ENCODE results near the gene SHROOM4. TPM values are rescaled to one million over a fixed set of nuclear protein-coding genes. Genes with fewer than 3 reads are reported as not detected.

SHROOM4 gene
- total RNA-seq, 3 donors from 2014 or later, result 6.9 to 13.8 (median 12.5) TPM

GRCh38 chrX:50842221-50842620 lies 28.2 kb upstream of the SHROOM4 start:
- no peak for DNase-seq (ENCODE audit: low spot score in 2 of 2)
- Histone ChIP-seq H3K36me3 (no peaks in the 10 kb centered on the region), H3K9me3 (peaks cover 0 to 4% of the 10 kb centered on the region in 2 donors), H3K27ac (no peak overlapping the region), H3K4me1 (no peaks in the 10 kb centered on the region), H3K4me3 (no peak overlapping the region), H3K27me3 (peaks cover 0 to 22% of the 10 kb centered on the region in 2 donors)
- TF ChIP-seq POLR2AphosphoS5 (IDR thresholded peaks at IDR 0.05), result no peak
- TF ChIP-seq, protein P1, sequence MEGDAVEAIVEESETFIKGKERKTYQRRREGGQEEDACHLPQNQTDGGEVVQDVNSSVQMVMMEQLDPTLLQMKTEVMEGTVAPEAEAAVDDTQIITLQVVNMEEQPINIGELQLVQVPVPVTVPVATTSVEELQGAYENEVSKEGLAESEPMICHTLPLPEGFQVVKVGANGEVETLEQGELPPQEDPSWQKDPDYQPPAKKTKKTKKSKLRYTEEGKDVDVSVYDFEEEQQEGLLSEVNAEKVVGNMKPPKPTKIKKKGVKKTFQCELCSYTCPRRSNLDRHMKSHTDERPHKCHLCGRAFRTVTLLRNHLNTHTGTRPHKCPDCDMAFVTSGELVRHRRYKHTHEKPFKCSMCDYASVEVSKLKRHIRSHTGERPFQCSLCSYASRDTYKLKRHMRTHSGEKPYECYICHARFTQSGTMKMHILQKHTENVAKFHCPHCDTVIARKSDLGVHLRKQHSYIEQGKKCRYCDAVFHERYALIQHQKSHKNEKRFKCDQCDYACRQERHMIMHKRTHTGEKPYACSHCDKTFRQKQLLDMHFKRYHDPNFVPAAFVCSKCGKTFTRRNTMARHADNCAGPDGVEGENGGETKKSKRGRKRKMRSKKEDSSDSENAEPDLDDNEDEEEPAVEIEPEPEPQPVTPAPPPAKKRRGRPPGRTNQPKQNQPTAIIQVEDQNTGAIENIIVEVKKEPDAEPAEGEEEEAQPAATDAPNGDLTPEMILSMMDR (IDR thresholded peaks at IDR 0.05), result no peak
- no peak for TF ChIP-seq POLR2A (IDR thresholded peaks at IDR 0.05)
- intact Hi-C loops (cut with DNase I; ENCODE audit: low total_unique reads), result no loop called here

DNA sequence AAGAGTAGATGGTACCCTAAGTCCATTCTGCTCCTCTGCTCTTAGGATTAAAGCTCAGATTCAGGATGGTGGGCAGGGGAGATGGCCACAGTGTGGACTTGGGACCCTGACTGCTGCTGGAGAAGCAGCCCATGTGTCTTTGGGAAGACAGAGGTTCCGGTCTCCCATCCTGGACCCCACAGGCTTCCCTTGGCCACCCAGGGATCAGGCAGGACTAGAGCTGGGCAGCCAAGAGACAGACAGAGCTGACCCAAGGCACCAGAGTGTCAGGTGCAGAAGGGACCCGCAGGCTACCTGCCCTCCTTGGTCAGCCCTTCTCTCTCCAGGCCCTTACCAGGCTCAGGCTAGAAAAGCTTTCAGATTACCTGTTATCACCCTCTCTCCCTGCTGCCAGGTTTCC lies 25.7 kb upstream of the SHROOM4 start:
- TF ChIP-seq POLR2A (IDR thresholded peaks at IDR 0.05), result no peak
- peaks cover 0 to 2% of the 10 kb centered on the region in 2 donors for H3K9me3 ChIP-seq
- DNase-seq (ENCODE audit: low spot score in 2 of 2), result no peak
- H3K4me3 ChIP-seq, result no peak overlapping the region
- H3K27me3 ChIP-seq, result peaks cover 0 to 30% of the 10 kb centered on the region in 2 donors
- no peaks in the 10 kb centered on the region for H3K4me1 ChIP-seq
- no peak overlapping the region for H3K27ac ChIP-seq
- H3K36me3 ChIP-seq, result no peaks in the 10 kb centered on the region
- intact Hi-C loops (cut with DNase I; ENCODE audit: low total_unique reads), result no loop called here

DNA sequence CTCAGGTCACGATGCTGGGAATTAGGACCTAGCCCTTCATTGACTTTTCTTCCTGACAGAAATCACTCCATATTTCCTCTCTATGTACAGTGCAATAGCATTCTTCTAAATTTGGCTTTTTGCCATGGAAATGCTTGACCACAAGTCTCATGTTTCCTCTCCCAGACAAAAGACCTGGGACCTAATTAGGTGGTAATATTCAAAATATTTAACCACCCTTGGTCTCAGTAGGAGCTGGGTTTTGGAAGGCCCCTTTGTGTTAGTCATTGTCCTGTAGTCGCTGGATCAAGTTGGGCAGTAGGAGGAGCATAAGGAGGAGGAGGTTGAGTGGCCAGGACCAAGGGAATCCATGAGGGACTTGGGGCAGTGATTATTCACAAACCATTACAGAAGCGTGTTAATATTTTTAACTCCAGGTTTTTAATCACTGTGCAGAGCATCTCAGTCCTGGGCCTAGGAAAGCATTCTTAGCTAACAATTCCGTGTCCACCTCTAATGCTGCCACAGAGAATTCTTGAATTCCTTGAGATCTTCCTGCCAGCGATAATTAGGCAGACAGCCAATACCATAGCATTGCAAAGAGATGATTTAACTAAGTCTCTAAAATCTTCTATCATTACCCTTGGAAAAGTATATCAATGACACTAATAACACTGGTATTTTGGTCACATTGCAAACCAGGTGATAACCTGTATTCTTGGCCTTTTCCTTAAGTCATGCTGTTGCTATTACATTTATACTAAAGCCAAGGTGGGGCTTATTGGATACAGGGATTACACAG lies 25.0 kb upstream of the SHROOM4 start:
- TF ChIP-seq, protein P1 (IDR thresholded peaks at IDR 0.05), result no peak
- TF ChIP-seq POLR2AphosphoS5 (IDR thresholded peaks at IDR 0.05), result no peak
- no peak for TF ChIP-seq POLR2A (IDR thresholded peaks at IDR 0.05)
- intact Hi-C loops (cut with DNase I; ENCODE audit: low total_unique reads), result no loop called here
- H3K27me3 ChIP-seq, result peaks cover 0 to 33% of the 10 kb centered on the region in 2 donors
- no peak overlapping the region for H3K4me3 ChIP-seq
- no peaks in the 10 kb centered on the region for H3K9me3 ChIP-seq
- no peaks in the 10 kb centered on the region for H3K36me3 ChIP-seq
- no peaks in the 10 kb centered on the region for H3K4me1 ChIP-seq
- DNase-seq (ENCODE audit: low spot score in 2 of 2), result no peak
- H3K27ac ChIP-seq, result no peak overlapping the region

GRCh38 chrX:50827996-50828395 lies 14.0 kb upstream of the SHROOM4 start:
- DNase-seq (ENCODE audit: low spot score in 2 of 2), result no peak
- H3K36me3 ChIP-seq, result no peaks in the 10 kb centered on the region
- intact Hi-C loops (cut with DNase I; ENCODE audit: low total_unique reads), result no loop called here
- H3K27ac ChIP-seq, result no peak overlapping the region
- H3K9me3 ChIP-seq, result no peaks in the 10 kb centered on the region
- no peaks in the 10 kb centered on the region for H3K4me1 ChIP-seq
- peaks cover 0 to 44% of the 10 kb centered on the region in 2 donors for H3K27me3 ChIP-seq
- TF ChIP-seq POLR2AphosphoS5 (IDR thresholded peaks at IDR 0.05) (no peak), POLR2A (IDR thresholded peaks at IDR 0.05) (no peak)
- TF ChIP-seq, protein P1 (IDR thresholded peaks at IDR 0.05), result no peak
- H3K4me3 ChIP-seq, result no peak overlapping the region

GRCh38 chrX:50825825-50826224 lies 11.8 kb upstream of the SHROOM4 start:
- Histone ChIP-seq H3K4me3 (no peak overlapping the region), H3K36me3 (no peaks in the 10 kb centered on the region), H3K27me3 (peaks cover 0 to 33% of the 10 kb centered on the region in 2 donors), H3K9me3 (no peaks in the 10 kb centered on the region), H3K27ac (no peak overlapping the region), H3K4me1 (no peaks in the 10 kb centered on the region)
- intact Hi-C loops (cut with DNase I; ENCODE audit: low total_unique reads), result no loop called here
- TF ChIP-seq POLR2A (IDR thresholded peaks at IDR 0.05) (no peak), POLR2AphosphoS5 (IDR thresholded peaks at IDR 0.05) (no peak)
- no peak for DNase-seq (ENCODE audit: low spot score in 2 of 2)

- TF ChIP-seq POLR2A (IDR thresholded peaks at IDR 0.05) (no peak), POLR2AphosphoS5 (IDR thresholded peaks at IDR 0.05) (no peak)
- TF ChIP-seq, protein P1 (IDR thresholded peaks at IDR 0.05), result no peak
- H3K9me3 ChIP-seq, result no peaks in the 10 kb centered on the region
- no peaks in the 10 kb centered on the region for H3K4me1 ChIP-seq
- H3K27ac ChIP-seq, result no peak overlapping the region
- intact Hi-C loops (cut with DNase I; ENCODE audit: low total_unique reads), result no loop called here
- H3K4me3 ChIP-seq, result no peak overlapping the region
- no peak for DNase-seq (ENCODE audit: low spot score in 2 of 2)
- peaks cover 0 to 29% of the 10 kb centered on the region in 2 donors for H3K27me3 ChIP-seq
- H3K36me3 ChIP-seq, result no peaks in the 10 kb centered on the region
Observed at GRCh38 chrX:50818986-50819385, 5.0 kb upstream of the SHROOM4 start.

Data from breast epithelium (tissue), 4 donors.